Hematopoietic multipotent progenitor cell treated with erythropoietin and hydrocortisone succinate and interleukin-3 and kit ligand, for 17 days (in vitro differentiated cells): ENCODE data around the gene BCL7A.
"Not testable (repeated sequence)": the region's sequence is repeated elsewhere in the genome, so short reads cannot be mapped to it uniquely, and the experiment has no call there.

Source experiments
- DNase-seq: peaks from one replicate; pipeline ENCODE4 v3.0.0-alpha.2; 2015; ENCODE audit warnings: low spot score

Gene BCL7A

DNA sequence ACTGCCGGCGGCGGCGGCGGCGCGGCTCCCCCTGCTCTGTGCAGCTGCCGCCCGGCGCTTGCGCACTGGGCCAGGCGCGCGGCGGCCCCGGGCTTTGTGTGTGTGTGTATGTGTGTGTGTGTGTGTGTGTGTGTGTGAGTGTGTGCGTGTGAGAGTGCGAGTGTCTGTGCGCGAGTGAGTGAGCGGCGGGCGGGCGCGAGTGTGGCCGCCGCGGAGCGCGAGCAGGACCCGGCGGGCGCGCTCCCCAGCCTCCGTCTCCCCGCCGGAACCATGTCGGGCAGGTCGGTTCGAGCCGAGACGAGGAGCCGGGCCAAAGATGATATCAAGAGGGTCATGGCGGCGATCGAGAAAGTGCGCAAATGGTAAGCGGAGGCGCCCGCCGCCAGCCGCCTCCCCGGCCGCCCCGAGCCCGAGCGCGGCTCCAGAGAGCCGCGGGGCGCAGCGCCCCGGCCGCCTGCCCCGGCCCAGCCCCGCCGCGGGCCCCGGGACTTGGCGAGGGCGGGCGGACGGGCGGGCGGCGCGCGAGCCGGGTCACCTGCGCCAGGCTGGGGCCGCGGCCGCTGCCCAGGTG lies at the start of gene BCL7A:
Gene BCL7A (plus strand): TSS at position 63 of the 571 bp plus-strand sequence. CDS start 208 bp downstream, at position 271.
- peak; percentile 22 for DNase-seq

DNA sequence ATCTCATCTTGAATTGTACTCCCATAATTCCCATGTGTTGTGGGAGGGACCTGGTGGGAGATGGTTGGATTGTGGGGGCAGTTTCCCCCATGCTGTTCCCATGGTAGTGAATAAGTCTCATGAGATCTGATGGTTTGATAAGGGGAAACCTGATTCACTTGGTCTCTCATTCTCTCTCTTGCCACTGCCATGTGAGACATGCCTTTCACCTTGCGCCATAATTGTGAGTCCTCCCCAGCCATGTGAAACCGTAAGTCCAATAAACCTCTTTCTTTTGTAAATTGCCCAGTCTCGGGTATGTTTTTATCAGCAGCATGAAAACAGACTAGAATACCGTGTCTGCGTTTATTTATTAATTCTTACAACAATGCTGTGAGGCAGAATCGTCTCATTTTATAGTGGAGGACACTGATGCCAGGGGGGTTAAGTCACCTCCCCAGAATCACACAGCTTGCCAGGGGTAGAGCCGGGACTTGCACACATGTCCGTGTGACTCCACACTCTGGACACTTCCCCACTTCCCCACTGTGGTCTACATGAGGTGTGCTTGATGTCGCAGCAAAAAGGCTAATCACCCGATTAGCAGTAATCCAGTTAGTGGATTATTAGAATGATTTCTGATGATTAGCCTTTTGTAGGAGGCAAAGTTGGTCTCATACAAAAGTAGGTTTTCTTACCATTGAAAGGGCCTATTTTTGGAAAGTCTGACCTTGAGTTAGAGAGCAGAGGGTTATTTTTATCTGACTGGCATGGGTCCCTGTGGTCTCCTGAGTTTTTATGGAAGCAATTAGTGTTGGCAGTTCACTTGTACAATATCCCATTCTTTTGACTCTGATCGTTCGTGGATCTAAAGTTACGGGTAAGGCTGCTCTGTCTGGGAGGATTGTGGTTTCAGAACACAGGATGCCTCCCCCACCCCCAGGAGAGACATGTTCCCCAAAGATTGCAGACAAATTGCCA lies 47.4 kb upstream of the BCL7A start:
- no peak for DNase-seq

DNA sequence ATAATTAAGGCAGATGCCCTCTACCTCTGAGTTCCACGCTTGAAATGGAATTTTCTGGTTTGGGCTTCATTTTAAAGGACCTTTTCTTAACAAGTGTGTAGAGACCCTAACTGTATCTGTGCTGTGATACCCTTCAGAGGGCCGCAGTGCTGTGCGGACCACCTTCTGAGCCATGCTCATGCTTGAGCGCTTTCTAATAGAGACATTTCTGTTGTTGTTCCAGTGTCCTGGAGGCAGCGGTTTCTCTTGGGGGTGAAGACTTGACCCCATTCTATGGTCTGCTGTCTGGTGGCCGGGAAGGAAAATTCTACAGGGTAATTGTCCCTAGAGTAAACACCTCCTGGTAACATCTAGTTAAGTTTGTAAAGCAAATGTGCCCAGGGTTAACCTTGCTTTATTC lies 46.7 kb upstream of the BCL7A start:
- no peak for DNase-seq

DNA sequence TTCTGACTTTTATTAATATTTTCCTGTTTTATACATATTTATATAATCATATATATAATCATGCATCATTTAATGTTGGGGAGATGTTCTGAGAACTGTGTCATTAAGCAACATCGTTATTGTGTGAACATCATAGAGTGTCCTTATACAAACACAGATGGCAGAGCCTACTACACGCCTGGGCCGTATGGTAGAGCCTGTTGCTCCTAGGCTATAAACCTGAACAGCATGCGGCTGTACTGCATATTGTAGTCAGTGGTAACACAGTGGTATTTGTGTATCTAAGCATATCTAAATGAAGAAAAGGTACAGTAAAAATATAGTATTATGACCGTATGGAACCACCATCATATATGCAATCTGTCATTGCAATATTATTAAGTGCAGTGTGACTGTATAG lies 44.7 kb upstream of the BCL7A start:
- DNase-seq, result no peak

DNA sequence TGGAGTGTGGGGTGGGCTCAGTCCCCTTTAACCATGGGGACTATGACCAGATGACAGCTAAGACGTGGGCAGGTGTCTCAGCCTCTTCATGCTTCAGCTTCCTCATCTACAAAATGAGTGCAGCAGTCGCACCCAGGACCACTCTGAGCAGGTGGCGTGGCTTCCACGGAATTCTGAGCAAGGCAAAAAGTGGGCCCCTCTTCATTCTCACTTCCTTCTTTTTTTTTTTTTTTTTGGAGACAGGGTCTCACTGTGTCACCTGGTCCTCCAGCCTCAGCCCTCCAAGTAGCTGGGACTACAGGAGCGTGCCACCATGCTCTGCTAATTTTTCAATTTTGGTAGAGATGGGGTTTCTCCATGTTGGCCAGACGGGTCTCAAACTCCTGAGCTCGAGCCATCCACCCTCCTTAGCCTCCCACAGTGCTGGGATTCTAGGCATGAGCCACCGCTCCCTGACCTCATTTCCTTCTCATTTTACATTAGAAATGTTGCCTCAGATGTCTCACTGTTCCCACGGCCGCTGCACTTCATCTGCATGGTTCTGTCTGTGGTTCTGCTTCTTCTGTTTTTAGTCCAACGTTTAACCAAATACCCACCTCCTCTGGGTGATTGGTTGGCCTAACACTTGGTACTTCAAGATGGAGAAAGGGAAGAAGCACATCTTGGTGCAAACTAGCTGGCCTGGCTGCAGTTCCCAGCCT lies 41.3 kb upstream of the BCL7A start:
- no peak for DNase-seq

DNA sequence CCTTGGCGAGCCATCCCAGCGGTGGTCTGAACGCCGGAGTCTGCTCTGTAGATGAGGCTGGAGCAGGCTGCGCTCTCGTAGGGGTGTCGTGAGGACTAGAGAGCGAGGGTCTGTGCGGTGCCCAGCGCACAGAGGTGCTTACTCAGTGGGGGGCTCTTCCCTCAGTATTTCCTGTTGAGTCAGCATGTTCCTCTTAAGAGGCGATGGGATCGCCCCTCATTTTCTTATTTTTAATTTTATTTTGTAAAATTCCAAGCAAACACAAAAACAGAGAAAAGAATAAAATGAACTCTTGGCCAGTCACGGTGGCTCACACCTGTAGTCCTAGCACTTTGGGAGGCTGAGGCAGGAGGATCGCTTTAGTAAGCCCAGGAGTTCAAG lies 40.8 kb upstream of the BCL7A start:
- DNase-seq, result no peak

DNA sequence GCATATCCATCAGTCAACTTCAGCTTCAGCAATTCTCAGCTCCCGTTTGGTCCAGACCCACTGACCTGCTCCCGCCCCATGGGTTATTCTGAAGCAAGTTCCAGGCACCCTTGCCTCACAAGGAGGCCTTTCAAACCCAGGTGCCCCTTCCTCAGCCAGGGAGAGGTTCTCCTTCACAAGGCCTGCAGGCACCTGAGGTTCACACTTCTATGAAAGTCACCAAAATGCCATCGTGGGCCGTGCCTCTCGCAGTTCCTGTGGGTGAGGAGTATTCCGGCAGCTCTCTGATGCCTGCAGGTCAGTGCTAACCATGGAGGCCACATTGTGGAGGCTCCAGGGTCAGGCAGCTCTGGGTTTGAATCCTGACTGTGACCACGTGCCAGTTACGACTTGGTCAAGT lies 40.2 kb upstream of the BCL7A start:
- no peak for DNase-seq

DNA sequence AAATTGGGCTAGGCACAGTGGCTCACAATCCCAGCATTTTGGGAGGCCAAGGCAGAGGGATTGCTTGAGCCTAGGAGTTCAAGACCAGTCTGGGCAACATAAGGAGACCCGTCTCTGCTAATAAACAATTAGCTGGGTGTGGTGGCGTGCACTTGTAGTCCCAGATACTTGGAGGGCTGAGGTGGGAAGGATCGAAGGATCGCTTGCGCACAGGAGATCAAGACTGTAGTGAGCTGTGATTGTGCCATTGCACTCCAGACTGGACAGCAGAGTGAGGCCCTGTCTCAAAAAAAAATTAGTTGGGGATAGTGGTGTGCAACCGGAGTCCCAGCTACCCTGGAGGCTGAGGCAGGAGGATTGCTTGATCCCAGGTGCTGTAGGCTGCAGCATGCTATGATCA lies 38.7 kb upstream of the BCL7A start:
- no peak for DNase-seq

DNA sequence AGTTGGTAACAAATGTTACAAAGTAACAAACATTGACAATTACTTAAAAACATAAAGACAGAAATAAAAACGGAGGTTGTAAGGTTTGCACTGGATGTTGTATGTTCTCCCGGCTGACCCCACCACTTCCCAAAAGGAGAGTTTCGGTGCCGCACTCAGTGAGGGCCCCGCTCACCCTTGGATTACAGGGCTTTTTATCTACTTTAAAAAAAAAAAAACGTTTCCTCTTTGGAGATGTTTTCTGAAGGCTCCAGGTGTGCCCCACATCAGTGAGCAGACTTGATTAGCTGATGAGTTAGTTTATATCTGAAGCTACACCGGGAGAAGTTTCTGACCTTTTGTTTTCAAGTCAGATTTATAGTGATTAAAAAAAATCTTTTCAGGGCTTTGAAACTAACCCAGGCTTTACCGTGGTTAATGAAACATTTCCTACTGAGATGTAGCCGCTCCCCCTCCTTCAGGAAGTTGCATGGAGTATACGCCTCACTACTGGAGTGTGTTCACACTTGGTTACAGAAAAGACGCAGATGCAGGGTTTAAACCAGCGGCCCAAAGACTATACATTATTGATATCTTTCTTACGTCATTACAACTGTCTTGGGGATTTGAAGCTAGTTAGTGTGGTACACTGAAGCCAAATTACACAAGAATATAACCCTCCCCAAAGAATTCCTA lies 38.0 kb upstream of the BCL7A start:
- DNase-seq, result no peak

DNA sequence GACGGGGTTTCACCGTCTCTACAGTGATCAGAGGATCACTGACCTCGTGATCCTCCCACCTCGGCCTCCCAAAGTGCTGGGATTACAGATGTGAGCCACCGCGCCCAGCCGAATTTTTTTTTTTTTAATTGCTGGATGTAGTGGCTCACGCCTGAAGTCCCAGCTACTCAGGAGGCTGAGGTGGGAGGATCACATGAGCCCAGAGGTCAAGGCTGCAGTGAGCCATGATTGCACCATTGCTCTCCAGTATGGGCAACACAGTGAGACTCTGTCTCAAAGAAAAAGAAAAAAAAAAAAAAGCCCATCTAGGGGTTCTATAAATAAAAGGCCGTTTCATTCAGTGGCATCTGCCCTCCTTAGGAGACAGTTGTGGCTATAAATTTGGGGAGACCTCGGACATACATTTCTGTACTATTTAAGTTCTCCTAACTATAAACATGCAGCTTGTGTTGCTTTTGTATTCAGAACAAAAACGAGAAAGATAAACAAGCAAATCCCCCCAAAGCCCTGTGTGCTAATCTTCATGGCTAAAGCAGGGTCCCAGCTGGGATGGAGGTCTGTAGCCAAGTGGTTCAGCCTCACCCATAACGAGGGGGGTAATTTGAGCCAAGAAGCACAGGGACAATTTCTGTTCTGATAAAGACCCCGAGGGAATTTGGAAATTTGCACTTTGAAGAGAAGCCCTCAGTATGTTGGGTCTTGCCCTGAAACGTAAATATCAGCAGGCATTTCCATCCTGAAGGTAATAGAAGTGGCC lies 35.0 kb upstream of the BCL7A start:
- no peak for DNase-seq

DNA sequence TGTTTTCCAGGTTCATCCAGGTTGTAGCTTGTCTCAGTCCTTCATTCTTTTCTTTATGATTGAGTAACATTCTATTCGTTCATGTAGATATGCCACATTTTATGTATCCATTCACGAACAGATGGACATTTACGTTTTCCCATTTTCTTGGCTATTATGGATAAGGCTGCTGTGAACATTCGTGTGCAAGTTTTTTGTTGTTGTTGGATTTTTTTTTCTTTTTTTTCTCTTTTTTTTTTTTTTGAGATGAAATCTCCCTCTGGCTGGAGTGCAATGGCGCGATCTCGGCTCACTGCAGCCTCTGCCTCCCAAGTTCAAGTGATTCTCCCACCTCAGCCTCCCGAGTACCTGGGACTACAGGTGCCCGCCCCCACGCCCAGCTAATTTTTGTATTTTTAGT lies 33.2 kb upstream of the BCL7A start:
- not testable (repeated sequence) for DNase-seq

DNA sequence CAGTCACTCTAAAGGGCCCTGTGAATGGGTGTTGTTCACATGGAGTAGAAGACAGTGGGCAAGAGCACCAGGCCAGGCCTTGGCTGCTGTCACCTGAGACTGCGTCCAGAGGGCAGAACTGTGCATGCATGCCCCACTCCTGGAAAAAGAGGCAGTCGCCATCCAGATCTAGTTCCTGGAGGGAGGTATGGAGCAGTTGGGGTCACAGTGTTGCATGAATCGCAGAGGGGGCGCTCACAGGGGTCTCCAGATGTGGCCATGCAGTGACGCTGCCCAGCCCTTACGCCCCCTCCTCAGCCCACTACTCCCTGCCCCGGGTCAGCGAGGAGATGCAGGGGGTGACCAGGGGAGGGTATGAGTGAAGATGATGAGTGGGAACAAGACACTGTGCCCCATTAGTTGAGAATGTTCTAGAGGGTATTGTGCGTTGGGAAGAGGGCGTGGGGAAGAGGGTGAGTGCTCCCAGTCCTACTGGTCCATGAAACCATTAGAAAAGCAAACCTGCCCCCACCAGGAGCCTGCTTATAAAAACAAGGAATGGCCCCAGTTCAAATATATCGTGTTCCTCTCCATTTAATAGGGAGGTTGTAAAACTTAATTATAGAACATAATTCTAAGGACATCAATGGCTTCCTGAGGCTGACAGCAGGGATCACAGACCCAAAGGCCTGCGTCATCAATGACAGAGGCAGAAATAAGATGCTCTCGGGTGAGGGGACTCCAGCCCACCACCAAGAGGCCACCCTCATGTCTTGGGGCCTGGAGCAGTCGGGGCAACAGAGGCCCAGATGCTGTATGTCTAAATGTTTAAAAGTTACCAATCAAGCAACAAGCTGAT lies 32.2 kb upstream of the BCL7A start:
- no peak for DNase-seq

DNA sequence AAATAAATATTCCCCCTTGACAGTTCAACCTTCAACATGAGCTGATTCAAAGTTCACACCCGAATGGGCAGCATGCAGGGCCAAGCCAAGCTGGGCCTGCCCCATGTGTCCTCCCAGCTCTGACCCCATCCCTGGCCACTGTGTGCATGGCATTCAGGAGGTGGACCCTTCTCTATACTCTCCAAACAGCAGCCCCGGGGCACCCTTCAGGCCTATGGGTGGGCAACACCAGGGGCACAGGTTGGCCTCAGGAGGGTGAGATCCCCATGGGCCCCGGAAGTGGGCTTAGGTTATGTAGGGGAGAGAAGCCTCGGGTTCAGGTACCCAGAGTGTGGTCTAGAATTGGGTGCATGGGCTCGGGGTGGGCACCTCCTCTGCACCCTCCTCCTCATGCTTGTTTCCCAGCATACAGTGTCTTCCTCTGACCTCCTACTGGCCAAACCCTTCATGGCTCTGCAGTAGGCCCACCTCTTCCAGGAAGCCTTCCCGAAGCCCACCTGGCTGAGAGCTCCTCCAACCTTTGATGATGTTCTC lies 31.5 kb upstream of the BCL7A start:
- DNase-seq, result no peak

DNA sequence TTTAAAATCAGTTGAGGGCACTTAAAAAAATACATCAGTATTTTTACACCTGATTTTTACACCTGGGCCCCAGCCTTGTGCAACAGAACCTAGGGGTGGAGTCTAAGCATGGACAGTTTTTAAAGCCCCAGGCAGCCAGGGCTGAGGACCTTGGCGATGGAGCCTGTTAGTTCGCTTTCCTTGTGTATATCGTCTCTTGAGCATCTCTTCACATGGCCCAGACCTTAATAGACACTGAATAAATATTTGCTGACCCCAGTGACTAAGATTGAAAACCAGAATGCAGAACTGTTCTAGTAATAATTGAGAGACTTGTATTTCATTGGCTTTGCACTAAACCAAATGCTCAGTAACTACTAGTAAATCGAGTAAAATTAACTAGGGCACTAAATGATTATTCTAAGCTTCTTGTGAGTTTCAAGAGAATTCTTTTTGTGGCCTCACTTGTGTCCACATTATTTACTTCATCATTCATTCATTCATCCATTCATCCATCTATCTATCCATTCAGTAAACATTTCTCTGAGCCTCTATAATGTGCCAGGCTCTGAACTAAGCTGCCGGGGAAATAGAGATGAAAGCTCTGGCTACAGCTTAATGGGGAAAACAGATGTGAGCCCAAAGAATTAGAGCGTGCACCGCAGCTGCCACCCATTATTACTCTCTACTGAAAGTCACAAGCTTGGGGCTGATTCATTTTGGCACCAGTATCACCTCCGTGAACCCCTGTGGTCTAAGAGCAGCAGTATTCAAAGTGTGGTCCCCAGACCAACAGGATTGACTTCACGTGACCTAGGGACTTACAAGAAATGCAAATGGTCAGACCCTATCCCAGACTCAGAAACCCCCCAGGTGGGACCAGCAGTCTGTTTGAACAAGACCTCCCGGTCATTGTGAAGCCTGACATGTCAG lies 30.7 kb upstream of the BCL7A start:
- DNase-seq, result no peak

DNA sequence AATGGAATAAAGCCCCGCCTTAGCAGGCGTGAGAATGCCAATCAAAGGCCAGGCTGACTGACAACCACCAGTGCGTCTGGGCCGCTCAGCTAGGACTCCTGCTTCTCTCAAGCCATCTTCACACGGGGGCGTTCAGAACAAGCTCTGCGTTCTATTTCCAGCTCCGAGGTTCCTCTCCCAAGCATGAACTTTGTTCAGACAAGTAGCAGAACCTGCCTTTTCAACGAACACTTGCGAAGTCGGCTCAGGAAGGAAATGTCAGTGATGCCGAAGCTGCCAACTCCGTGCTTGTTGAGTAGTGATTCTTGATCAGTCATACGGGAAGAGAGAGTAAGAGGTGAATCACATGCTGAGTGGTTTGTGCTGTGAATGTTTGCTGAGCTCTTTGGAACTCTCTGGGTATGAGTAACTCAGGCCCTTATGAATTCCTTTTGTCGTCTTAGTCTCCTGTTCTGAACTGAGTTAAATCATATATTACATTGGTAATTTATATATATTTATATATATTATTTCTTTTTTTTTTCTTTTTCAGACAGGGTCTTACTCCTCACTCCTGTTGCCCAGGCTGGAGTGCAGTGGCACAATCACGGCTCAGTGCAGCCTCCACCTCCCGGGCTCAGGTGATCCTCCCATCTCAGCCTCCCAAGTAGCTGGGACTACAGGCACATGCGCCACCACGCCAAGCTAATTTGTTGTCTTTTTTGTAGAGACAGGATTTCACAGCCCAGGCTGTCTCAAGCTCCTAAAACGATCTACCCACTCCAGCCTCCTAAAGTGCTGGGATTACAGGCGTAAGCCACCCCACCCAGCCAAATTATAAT lies 29.4 kb upstream of the BCL7A start:
- no peak for DNase-seq

DNA sequence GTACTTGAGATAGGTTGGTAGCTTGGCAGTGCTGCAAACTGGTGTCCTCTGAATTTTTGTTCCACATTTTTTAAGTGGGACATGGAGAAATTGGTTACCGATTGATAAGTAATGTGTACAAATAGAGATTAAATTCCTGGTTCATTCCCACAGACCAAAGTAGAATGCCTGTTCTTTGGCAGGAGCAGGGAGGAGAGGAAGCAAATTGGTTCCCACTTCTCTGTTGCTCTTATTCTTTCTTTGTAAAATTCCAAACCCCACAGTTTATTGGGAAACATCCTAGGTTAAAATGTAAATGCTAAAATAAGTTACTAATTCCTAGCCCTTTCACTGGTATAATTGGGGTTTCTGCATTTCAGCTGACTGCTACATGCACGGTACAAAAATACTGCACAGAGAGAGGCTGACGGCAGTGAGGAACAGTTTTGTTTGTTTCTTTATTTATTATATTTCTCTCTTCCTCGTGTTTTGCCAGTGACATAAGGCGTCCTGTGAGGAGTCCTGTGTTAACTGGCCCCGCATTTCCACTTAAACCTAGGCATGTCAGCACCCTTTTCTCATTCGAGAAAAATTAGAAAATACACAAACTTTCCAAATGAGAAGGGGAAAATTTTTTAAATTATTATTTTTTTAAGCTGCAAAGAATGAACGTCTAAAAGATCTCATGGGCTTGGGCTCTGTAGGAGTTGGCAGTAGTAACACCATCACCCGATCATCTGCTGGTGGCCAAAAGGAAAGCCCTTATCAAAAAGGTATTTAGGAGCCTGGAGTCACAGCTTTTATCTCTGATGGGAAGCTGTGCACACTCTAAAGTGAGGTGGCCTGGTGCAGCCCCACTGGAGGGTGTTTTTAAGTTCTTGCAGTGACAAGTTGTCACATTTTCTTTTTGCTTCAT lies 25.4 kb upstream of the BCL7A start:
- DNase-seq, result no peak

DNA sequence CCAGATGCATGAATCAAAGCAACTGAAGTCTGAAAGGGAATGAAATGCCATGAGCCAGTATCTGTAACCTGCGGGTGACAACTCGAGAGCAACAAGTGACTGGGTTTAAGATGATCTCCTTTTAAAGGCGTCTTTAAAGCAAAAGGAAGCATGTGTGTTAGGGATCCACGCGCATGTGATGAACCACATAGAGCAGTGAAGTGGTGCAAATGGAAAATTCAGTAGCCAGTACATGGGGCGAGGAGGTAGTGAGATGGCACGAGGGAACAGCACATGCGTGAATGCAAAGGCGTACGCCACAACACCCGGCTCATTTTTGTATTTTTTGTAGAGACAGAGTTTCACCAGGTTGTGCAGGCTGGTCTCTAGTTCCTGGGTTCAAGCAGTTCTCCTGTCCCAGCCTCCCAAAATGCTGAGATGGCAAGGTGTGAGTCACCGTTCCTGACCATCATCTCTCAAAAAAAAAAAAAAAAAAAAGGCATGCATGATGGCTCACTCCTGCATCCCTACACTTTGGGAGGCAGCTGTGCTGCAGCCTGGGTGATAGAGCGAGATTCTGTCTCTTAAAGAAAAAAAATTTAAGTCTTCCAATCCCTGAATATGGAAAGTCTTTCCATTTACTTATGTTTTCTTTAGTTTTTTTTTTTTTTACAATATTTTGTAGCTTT lies 24.6 kb upstream of the BCL7A start:
- no peak for DNase-seq
